GM18951 (cell line): ENCODE data around the gene PSMA8.
A peak's percentile ranks its signal among the peaks of the same experiment; 100 is the strongest.
"Not testable (repeated sequence)": the region's sequence is repeated elsewhere in the genome, so short reads cannot be mapped to it uniquely, and the experiment has no call there.

ENCODE experiments used
- POLR2A ChIP-seq: IDR thresholded peaks from 4 replicates; pipeline ENCODE4 v1.6.1; 2011; ENCODE audit warnings: mild to moderate bottlenecking; ENCODE audit not compliant: insufficient read length, insufficient read depth; ENCODE audit errors: extremely low read depth
- in situ Hi-C: fragments of 300-500 bp; cut with MboI; formaldehyde crosslinking; loops from one replicate; pipeline ENCODE4 v1.12.0; 2022; ENCODE audit warnings: low sequenced_read_pairs, mixed read lengths, inconsistent platforms; ENCODE audit not compliant: unreplicated experiment

Gene PSMA8

DNA sequence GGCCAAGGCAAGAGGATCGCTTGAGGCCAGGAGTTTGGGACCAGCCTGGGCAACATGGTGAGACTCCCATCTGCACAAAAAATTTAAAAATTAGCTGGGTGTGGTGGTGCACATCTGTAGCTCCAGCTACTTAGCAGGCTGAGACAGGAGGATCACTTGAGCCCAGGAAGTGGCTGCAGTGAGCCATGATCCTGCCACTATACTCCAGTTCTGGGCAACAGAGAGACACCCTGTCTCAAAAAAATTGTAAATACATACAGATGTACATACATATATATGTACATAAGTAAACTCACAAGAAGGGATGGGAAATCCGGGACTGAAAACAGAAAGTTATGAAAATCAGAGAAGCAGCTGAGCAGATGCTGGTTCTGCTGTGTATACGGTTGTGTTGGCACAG is 62.9 kb downstream of the PSMA8 start:
- TF ChIP-seq POLR2A, result no peak
- in situ Hi-C loops, result no loop called here

DNA sequence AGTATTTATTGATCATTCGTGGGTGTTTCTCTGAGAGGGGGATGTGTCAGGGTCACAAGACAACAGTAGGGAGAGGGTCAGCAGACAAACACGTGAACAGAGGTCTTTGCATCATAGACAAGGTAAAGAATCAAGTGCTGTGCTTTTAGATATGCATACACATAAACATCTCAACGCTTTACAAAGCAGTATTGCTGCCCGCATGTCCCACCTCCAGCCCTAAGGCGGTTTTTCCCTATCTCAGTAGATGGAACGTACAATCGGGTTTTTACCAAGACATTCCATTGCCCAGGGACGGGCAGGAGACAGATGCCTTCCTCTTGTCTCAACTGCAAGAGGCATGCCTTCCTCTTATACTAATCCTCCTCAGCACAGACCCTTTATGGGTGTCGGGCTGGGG is 68.3 kb downstream of the PSMA8 start:
- in situ Hi-C loops, result not testable (repeated sequence)

DNA sequence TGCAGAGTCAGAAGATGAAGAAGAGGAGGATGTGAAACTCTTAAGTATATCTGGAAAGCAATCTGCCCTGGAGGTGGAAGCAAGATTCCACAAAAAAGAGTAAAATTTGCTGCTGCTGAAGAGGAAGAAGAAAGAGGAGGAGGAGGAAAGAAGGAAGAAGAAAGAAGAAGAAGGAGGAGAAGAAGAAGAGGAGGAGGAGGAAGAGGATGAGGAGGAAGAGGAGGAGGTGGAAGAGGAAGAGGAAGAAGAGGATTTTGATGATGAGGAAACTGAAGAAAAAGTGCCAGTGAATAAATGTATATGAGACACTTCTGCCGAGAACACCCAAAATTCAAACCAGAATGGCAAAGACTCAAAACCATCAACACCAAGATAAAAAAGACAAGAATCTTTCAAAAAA is 71.6 kb downstream of the PSMA8 start:
- in situ Hi-C loops, result no loop called here
- TF ChIP-seq POLR2A, result no peak

DNA sequence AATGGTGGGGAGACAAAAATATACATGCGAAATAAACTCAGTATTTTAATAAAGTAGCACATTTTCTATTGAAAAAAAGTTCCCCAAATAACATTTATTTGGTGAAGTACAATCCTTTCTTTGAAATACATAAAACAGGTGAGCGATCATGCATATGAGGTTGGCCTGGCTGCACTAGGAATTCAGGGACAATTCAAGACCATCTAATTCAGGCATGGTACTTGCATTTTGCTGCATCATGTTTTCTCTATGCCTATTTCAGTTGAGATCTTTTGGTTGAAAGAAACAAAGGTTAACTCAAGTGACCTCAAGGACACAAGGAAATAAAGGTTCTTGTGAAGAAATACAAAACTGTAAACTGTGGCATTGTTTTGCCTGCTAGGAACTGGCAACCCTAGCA is 72.8 kb downstream of the PSMA8 start:
- TF ChIP-seq POLR2A, result no peak
- in situ Hi-C loops, result no loop called here

DNA sequence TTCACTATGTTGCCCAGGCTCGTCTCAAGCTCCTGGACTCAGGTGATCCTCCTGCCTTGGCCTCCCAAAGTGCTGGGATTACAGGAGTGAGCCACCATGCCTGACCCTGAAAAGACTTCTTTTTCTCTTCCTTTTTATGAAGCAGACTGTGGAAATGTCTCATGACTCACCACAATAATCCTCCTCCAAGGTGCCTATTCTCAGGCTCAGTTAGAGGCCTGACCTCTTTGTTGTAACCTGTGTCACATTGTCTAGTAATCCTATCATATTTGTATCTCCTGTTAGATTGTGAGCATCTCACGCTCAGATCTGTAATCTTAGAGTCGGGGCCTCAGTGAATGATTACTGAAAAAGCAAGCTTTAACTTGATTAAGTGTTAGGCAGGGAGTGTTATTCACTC is 74.3 kb downstream of the PSMA8 start:
- in situ Hi-C loops, result no loop called here
- TF ChIP-seq POLR2A, result no peak

DNA sequence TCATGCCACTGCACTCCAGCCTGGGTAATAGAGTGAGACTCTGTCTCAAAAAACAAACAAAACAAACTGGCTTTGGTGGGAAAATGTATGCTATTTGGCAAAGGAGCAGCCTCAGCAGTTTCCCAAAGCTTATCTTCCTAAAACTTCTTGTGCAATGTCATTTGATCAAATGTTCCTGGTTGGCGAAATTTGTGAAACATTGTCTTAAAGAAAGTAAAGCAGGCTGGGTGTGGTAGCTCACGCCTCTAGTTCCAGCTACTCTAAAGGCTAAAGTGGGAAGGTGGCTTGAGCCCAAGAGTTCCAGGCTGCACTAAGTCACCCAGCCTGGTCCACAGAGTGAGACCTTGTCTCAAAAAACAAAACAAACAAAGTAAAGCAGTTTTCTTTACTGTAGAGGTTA is 75.3 kb downstream of the PSMA8 start:
- TF ChIP-seq POLR2A, result no peak
- in situ Hi-C loops, result no loop called here

DNA sequence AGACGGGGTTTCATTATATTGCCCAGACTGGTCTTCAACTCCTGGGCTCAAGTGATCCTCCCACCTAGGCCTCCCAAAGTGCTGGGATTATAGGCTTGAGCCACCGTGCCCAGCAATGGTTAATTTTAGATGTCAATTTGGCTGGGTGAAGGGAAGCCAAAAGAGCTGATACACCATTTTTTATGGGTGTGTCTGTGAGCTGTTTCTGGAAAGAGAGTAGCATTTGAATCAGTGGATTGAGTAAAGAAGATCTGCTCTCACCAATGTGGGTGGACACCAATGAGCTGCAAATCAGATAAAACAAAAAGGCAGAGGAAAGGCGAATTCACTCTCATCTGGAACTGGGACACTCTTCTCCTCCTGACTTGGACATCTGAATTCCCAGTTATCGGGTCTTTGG is 76.5 kb downstream of the PSMA8 start:
- in situ Hi-C loops, result no loop called here

DNA sequence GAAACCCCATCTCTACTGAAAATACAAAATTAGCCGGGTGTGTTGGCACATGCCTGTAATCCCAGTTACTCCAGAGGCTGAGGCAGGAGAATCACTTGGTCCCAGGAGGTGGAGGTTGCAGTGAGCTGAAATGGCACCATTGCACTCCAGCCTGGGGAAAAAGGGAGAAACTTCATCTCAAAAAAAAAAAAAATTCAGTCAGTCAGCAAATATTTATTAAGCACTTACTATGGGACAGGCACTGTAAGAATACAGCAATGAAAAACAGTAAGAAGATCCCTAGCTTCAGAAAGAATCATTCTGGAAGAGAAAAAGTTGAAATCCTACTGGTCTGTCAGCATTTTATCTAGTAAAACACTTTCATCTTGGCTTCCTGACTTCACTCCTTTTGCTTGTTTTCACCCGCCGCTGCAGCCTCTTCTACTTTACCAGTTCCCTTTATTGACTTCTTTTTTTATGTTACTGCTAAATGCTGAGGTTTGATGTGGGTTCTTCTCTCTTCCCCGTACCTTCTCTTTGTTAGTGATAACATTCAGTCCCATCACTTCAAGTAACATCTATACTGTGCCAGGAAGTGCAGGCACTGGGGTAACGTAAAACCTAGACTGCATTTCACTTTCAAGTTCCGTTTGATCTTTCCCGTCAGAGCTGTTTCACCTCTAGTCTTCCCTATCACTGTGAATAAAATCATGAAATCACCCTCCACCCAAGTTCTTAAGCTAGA is 81.7 kb downstream of the PSMA8 start:
- TF ChIP-seq POLR2A, result no peak
- in situ Hi-C loops, result no loop called here

More for the DNA sequence above, 76.5 kb downstream of the PSMA8 start:
- TF ChIP-seq POLR2A, result no peak

DNA sequence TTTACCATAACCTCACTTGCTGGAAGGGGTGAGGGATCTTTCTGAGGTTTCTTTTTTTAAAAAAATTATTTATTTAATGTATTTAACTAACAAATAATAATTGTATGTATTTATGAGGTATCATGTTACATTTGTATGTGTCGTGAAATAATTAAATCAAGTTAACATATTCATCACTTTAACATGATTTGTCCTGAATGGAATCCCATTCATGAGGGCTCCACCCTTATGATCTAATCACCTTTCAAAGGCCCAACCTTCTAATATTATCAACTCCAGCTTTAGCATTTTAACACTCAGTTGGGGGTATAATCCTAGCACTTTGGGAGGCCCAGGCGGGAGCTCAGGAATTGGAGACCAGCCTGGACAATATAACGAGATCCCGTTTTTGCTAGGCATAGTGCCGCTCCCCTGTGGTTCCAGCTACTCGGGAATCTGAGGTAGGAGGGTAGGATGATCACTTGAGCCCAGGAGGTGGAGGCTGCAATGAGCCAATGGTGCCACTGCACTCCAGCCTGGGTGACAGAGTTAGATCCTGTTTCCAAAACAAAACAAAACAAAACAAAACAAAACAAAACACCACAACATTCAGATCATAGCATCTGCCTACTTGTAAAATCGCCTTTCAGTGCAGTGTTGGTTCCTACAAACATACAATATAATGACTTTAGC is 91.5 kb downstream of the PSMA8 start:
- in situ Hi-C loops, result no loop called here

DNA sequence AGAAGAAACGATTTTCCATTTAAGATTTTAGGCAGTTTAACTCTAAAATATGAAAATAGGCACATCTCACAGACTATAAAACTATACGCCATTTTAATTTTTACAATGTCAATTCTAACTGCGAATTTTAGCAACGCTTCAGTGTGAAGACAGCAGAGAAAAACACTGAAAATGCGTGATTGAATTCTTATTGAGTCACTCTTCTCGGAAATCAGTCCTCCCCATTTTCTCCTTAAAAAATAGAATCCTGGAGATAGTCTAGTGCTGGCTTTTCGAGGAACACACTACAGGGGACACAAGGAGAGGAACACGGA is 92.2 kb downstream of the PSMA8 start:
- in situ Hi-C loops, result no loop called here
- TF ChIP-seq POLR2A, result no peak

More for the DNA sequence above, 91.5 kb downstream of the PSMA8 start:
- TF ChIP-seq POLR2A, result no peak

DNA sequence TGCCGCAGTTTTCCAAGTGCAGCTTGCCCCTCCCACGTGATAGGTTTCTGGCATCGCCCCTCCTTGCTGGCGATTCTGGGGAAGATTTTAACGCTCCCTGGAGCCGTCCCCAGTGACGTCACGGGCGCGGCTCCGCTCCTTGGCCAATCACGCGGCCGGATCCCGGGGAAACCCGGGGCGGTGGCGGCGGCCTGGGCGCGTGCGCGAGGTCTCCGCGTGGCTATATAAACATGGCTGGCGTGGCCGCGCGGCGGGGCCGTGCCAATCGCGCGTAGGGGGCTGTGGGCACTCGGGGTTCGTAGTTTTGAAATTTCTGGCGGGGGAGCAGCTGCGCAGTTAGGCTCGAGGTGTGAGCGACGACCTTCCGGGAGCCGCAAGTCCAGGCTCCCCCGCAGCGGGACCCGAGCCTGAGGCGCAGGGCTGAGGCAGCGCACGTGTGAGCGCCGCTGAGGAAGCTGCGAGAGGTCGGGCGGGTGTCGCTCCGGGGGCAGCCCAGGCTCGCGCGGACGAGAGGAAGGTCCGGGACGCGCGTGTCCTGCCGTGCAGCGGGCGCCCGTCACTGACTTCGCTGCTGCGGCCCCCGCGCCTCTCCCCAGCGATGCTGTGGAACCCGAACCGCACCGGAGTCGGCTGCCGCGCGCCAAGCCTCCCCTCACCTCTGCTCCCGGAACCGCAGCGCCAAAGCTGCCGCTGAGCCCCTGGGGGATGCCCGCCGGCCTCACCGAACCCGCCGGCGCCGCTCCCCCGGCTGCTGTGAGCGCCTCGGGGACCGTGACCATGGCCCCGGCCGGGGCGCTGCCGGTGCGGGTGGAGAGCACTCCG is 92.8 kb downstream of the PSMA8 start, which contains the start of gene TAF4B:
Gene TAF4B (plus strand): TSS at position 217 of the 822 bp plus-strand sequence. CDS start 489 bp downstream, at position 706.
- in situ Hi-C loops, result no loop called here
- TF ChIP-seq POLR2A, result peak; percentile 93

DNA sequence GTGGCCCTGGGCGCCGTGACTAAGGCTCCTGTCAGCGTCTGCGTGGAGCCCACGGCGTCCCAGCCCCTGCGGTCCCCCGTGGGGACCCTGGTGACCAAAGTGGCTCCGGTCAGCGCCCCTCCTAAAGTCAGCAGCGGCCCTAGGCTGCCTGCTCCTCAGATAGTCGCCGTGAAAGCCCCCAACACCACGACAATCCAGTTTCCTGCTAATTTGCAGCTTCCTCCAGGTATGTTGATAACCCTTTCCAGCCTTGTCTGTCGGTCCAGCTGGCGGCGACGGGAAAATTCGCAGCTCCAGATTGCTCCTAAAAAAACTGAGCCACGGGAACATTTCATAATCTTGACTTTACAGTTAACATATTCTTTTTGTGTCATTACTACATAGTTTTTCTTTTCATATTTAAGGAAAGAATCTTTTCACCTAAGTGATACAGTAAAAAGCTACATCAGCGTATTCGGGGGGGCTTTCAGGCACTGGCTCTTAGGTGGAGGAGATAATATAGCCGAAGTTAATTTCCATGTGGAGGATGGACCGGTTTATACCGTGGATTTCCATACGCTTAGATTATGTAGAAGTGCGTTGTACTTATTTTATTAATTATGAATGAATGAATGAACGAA is 93.5 kb downstream of the PSMA8 start:
- no peak for TF ChIP-seq POLR2A
- in situ Hi-C loops, result no loop called here

DNA sequence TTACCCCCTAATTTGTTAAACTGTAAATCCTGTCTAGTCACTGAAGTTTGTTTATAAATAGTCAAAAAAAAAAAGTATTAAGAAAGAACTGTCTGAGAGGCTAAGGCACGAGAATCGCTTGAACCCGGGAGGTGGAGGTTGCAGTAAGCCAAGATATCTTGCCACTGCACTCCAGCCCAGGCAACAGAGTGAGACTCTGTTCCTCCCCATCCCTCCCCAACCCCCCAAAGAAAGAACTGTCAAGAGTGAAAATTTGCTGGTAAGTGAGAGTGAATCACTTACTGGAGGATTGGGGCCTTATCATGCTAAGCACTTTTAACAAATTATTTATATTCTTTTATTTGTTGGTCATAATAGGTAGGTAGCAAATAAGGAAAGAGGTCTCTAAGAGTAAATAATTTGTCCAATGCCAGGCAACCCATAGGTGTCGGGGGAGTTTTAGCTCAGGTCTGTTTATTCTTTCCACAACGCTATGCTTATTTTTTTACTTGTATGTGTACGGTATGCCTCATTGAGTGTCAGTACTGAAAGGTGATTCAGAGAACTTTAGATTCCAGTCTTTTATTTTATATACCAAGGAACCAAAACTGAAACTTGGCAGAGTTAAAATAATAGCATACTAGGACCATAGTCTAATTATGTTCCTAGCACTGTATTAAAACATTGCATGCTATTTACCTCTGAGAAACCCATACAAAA is 95.0 kb downstream of the PSMA8 start:
- in situ Hi-C loops, result no loop called here
- no peak for TF ChIP-seq POLR2A
